Glutamatergic neuron (in vitro differentiated cells): ENCODE data around the gene UBE2L6. TPM values are rescaled to one million over a fixed set of nuclear protein-coding genes. Genes with fewer than 3 reads are reported as not detected.

ENCODE experiments used
- DNase-seq: peaks from one replicate; pipeline ENCODE4 v3.0.0; 2022
- H3K27ac Mint-ChIP-seq: one replicate; pipeline ENCODE4 v1.8.0; 2020; ENCODE audit warnings: mild to moderate bottlenecking, mixed read lengths, inconsistent platforms; ENCODE audit not compliant: unreplicated experiment
- H3K27me3 Mint-ChIP-seq: one replicate; pipeline ENCODE4 v1.8.0; 2020; ENCODE audit warnings: mild to moderate bottlenecking, moderate library complexity, mixed read lengths, inconsistent platforms; ENCODE audit not compliant: unreplicated experiment
- H3K36me3 Mint-ChIP-seq: one replicate; pipeline ENCODE4 v1.8.0; 2020; ENCODE audit warnings: mild to moderate bottlenecking, mixed read lengths, inconsistent platforms; ENCODE audit not compliant: unreplicated experiment
- H3K4me1 Mint-ChIP-seq: one replicate; pipeline ENCODE4 v1.8.0; 2020; ENCODE audit warnings: mild to moderate bottlenecking, low read depth, mixed read lengths, inconsistent platforms; ENCODE audit not compliant: unreplicated experiment
- H3K4me3 Mint-ChIP-seq: one replicate; pipeline ENCODE4 v1.8.0; 2020; ENCODE audit warnings: mild to moderate bottlenecking, mixed read lengths, inconsistent platforms; ENCODE audit not compliant: unreplicated experiment
- H3K9me3 Mint-ChIP-seq: one replicate; pipeline ENCODE4 v1.8.0; 2020; ENCODE audit warnings: mild to moderate bottlenecking, moderate library complexity, mixed read lengths, inconsistent platforms; ENCODE audit not compliant: unreplicated experiment
- total RNA-seq: library from RNA; stranded (reverse); fragmentation: NEBNext Ultra II Directional; extraction: Animal tissue kit (Norgen Biotek cat#: 25700); gene quantifications from one replicate; pipeline ENCODE4 v1.2.1, GENCODE V29; 2021; ENCODE audit not compliant: unreplicated experiment
- TF ChIP-seq, protein P1 (sequence below): fragments of 200-600 bp; sonication (generic); IDR thresholded peaks from one replicate; pipeline ENCODE4 v1.5.0; 2021; ENCODE audit not compliant: partially characterized antibody, unreplicated experiment

Gene UBE2L6
- total RNA-seq, 1 donor from 2014 or later: 199 TPM

DNA sequence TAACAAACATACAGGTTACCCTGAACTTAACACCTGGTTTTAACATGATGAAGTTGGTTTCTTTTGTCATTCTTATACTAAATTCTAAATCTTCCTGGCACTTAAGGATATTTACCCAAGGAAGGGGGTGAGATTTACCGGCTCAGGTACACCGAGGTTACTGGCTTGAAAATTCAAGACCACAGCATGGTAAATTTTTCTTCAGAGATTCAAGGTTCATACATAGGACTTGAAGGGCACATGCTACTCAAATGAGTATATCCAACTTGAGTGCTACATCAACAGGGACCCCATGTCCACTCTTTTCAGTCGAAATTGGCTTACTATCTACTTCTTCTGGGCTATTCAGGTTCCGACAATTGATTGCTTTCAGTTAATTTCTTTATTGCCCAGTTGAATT, 42.7 kb upstream of the UBE2L6 start:
- Mint-ChIP-seq H3K4me1 (no peaks in the 10 kb centered on the region), H3K4me3 (no peak overlapping the region), H3K9me3 (peaks cover 3% of the 10 kb centered on the region), H3K27ac (no peak overlapping the region), H3K36me3 (peaks cover 4% of the 10 kb centered on the region), H3K27me3 (no peaks in the 10 kb centered on the region)
- DNase-seq: no peak
- TF ChIP-seq, protein P1, sequence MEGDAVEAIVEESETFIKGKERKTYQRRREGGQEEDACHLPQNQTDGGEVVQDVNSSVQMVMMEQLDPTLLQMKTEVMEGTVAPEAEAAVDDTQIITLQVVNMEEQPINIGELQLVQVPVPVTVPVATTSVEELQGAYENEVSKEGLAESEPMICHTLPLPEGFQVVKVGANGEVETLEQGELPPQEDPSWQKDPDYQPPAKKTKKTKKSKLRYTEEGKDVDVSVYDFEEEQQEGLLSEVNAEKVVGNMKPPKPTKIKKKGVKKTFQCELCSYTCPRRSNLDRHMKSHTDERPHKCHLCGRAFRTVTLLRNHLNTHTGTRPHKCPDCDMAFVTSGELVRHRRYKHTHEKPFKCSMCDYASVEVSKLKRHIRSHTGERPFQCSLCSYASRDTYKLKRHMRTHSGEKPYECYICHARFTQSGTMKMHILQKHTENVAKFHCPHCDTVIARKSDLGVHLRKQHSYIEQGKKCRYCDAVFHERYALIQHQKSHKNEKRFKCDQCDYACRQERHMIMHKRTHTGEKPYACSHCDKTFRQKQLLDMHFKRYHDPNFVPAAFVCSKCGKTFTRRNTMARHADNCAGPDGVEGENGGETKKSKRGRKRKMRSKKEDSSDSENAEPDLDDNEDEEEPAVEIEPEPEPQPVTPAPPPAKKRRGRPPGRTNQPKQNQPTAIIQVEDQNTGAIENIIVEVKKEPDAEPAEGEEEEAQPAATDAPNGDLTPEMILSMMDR: no peak

GRCh38 chr11:57605028-57605420, 37.6 kb upstream of the UBE2L6 start:
- no peak for DNase-seq
- Mint-ChIP-seq H3K36me3 (no peaks in the 10 kb centered on the region), H3K4me3 (no peak overlapping the region), H3K27ac (no peak overlapping the region), H3K9me3 (no peaks in the 10 kb centered on the region), H3K27me3 (no peaks in the 10 kb centered on the region), H3K4me1 (peaks cover 9% of the 10 kb centered on the region)
- TF ChIP-seq, protein P1: no peak

- H3K27ac Mint-ChIP-seq: no peak overlapping the region
- peaks cover 14% of the 10 kb centered on the region for H3K4me1 Mint-ChIP-seq
- peaks cover 3% of the 10 kb centered on the region for H3K9me3 Mint-ChIP-seq
- no peaks in the 10 kb centered on the region for H3K36me3 Mint-ChIP-seq
- DNase-seq: no peak
- TF ChIP-seq, protein P1: no peak
- H3K27me3 Mint-ChIP-seq: no peaks in the 10 kb centered on the region
- H3K4me3 Mint-ChIP-seq: no peak overlapping the region
Observed at GRCh38 chr11:57604296-57605027, 37.0 kb upstream of the UBE2L6 start.

DNA sequence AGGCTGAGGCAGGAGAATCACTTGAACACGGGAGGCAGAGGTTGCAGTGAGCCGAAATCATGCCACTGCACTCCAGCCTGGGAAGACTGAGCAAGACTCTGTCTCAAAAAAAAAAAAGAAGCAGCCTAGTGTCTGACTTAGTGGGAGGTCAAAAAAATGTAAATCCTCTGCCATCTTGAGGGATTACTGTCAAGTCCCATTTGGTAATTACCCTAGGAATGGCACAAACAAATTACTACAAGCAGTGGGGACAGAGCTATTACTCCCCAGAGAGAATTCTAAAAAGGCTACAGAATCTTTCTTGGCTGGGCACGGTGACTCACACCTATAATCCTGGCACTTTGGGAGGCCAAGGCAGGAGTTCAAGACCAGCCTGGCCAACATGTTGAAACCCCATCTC, 33.8 kb upstream of the UBE2L6 start:
- Mint-ChIP-seq H3K4me3 (peak overlapping the region; percentile 25), H3K4me1 (peaks cover 32% of the 10 kb centered on the region), H3K27ac (no peak overlapping the region), H3K9me3 (peaks cover 17% of the 10 kb centered on the region), H3K27me3 (peaks cover 9% of the 10 kb centered on the region), H3K36me3 (no peaks in the 10 kb centered on the region)
- no peak for DNase-seq
- TF ChIP-seq, protein P1: no peak

- Mint-ChIP-seq H3K27me3 (peaks cover 12% of the 10 kb centered on the region), H3K4me1 (peaks cover 43% of the 10 kb centered on the region), H3K4me3 (peak overlapping the region; percentile 94), H3K27ac (peak overlapping the region; percentile 99), H3K36me3 (no peaks in the 10 kb centered on the region), H3K9me3 (peaks cover 17% of the 10 kb centered on the region)
- TF ChIP-seq, protein P1: no peak
- no peak for DNase-seq
Observed at GRCh38 chr11:57599381-57599780, 31.9 kb upstream of the UBE2L6 start.
